HG02870 (cell line): ENCODE results near the gene POLR2A.
A peak's percentile ranks its signal among the peaks of the same experiment; 100 is the strongest.

Experiments
- ATAC-seq: cut with Tn5 transposase; IDR thresholded peaks from one replicate; pipeline ENCODE4 v1.9.1; 2021; ENCODE audit warnings: mild to moderate bottlenecking, moderate library complexity; ENCODE audit not compliant: unreplicated experiment

The POLR2A gene

GRCh38 chr17:7484067-7484918, at the start of gene POLR2A:
Gene POLR2A, plus strand, starts transcription at chr17:7484366.
- ATAC-seq, result peak; percentile 62

GRCh38 chr17:7435676-7436555, 48.2 kb upstream of the POLR2A start:
- no peak for ATAC-seq

- ATAC-seq, result no peak
Observed at GRCh38 chr17:7436556-7437368, 47.4 kb upstream of the POLR2A start.

DNA sequence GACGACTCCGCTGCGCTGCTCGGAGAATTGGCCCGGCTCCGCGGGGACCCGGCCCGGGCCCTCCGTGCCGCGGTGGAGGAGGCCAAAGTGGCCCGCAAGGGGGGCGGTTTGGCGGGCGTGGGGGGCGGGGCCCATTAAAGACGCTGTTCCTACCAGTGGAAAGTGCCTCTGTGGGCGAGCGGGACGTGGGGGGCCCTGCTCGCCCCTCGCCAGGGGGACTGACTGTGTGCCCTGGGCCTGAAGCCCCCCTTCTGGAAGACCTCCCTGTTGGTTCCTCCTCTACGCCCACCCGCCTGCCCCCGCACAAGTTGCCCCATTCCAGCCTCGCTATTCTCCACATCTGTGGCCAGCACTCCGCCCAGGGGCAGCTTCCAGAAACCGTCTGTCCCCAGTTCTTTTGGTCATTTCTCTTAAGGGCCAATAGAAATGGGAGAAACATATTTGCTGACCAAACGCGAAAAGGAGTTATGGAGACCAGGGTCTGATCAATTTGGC, 46.8 kb upstream of the POLR2A start:
- no peak for ATAC-seq

DNA sequence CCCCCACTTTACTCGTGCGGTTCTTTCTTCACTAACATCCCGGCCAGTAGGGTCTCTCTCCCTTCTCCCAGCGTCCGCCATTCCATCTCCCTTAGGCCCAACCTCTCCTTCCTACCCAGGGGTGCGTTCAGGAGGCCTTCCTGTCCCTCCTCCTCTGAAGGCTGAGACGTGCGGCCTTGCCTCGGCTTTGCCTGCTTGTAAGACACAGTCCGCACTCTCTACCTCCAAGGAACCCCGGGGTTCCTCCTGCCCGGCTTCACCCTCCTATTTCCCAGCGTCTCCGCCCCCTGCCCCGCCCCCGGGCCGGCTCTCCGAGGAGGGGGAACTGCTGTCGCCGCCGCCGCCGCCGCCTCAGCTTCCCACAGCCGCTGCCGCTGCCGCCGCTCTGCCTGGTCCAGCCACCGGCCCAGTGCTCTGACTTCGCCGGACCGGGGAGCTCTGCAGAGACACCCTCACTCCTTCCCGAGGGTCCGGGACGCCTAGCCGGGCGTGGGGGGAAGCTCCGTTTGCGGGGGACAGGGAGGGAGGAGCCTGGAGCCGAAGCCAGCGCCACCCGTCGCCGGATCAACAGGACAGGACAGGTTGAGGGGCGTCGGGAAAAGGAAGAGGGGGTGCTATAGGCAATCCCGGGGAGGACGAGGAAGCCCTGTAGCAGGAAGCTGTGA, 46.1 kb upstream of the POLR2A start:
- no peak for ATAC-seq

DNA sequence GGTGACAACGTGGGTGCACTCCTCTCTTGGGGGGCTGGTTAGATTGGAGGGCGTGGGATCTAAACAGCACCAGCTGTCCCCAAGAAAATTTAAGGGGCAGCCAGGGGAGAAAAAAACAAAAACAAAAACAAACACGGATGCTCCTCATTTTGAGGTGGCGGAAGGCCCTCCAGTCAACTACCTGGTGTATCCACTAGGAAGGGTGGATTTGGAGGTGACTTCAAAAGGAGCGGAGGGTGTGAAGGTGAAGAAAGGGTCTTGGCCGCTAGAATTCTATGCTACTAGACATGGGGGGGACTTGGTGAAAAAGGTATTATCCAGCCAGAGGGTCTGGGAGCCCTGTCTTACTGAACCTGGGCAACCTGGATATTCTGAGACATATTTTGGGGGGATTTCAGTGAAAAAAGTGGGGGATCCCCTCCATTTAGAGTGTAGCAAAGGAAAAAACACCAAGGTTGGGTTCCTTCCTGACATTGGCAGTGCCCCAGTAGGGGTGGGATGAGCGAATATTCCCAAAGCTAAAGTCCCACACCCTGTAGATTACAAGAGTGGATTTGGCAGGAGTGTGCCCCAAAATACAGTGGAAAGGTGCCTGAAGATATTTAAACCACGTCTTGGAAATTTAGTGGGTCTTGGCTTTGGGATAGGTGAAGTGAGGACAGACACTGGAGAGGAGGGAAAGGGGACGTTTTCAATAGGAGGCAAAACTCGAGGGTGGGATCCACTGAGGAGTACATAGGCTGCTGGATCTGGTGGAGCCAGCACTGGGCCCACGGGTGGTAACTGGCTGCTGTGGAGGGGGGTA, 45.3 kb upstream of the POLR2A start:
- ATAC-seq, result no peak

- no peak for ATAC-seq
Observed at GRCh38 chr17:7439462-7440112, 44.6 kb upstream of the POLR2A start, which contains the start of gene FGF11. Gene FGF11, plus strand, starts transcription at chr17:7439512. Its CDS starts 109 bp downstream, at chr17:7439621.

DNA sequence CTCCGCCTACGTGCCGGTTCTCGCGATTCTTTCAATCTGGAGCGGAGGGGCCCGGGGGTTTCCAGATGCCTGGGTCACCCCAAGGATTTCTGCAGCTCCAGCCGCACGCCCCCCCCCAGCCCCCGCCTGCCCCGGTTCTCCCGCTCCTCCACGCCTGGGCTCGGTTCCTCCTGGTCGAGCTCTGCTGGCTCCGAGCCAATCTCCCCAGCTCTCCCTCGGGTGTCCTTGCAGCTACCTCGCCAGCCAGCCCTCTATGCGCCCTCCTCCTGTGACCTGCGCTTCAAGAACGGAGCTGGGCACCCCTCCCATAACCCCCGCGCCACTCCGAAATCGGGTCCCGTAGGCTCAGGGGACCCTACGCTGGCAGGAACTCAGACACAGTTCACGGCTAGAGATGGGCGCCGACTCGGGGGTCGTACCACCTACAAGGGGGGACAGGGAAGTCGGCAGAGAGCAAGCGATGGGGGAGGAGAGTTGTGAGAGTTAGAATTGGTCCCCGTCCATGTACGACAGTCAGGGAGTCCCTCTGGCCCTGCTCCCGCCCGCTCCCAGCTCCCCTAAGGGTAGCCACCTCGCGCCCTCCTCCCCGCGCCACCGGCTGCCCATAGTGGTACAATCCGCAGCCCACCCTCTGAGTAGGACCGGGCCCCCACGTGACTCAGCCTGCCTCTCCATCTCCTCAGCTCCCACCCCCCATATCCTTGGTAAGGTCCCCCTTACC, 43.9 kb upstream of the POLR2A start:
- ATAC-seq, result no peak

DNA sequence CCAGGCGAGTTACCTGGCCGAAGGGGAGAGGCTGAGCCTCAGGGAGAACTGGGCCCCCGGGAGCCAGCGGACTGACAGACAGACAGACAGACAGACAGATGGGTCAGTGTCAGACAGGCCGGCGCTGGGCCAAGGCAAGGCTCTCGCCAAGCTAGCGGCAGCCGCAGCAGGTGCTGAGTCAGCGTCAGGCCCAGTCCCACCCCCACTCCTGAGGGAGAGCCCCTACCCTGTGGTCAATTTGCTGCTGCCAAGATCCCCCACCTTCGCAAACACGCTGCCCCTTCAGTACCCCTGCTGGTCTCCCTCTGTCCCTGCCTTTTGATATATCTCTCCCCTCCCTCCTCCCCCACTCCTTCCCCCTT, 43.4 kb upstream of the POLR2A start:
- ATAC-seq, result no peak

GRCh38 chr17:7441266-7441665, 42.9 kb upstream of the POLR2A start:
- ATAC-seq, result no peak

DNA sequence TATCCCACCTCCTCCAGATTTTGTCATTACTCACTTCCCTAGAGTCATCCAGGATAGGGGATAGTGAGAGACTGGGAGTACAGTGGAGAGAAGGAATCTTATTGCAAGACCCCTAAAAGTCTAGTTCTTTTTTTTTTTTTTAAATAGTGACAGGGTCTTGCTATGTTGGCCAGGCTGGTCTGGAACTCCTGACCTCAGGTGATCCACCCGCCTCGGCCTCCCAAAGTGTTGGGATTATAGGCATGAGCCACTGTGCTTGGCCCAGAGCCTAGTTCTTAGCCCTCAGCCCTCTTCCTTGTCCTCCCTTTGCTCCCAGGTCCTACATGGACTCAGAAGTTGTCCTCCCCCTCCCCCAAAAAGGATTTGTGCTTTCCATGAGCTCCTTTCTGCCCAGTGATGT, 42.0 kb upstream of the POLR2A start:
- ATAC-seq, result no peak

DNA sequence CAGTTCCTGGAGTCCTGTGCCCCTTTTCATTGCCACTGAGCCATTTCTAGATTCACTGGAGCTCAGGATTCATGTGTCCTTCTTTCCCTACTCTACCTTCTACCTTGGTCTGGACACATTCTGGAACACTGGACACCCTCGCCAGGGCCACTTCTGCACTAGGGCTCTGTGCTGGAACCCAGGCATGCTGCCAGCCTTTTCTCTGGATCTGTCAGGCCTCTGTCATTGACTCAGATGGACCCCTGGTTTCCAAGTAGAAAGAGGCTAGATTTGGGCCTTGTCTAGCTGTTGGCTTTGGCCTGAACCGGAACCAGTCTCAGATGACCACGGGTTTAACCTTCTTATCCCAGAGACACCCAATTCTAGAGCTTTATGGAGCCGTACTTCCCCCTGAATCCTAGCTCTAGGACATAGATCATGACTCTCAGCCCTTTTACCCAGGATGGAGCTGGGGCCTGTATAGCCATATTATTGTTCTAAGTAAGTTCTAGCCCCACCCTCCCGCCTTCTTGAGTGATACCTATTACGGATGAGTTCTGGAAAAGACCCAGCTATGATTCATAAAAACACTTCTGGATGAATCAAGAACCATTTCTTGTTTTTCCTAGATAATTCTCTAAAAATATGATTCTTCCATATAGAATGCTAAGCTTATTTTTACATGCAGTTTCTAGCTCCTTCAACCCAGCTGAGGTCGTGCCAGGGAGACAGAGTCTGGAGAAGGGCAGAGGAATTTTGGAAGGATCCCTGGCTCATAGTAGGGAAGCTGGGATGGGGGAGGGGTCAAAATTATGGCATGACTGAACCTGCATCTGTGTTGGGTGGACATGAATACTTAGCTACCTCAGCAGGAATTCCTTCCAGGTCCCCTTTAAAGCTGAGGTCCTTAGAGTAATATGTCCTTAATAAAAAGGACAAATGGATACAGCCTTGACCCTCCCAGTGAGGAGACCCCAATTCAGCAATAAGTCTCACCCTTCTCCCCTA, 40.4 kb upstream of the POLR2A start:
- ATAC-seq, result no peak

DNA sequence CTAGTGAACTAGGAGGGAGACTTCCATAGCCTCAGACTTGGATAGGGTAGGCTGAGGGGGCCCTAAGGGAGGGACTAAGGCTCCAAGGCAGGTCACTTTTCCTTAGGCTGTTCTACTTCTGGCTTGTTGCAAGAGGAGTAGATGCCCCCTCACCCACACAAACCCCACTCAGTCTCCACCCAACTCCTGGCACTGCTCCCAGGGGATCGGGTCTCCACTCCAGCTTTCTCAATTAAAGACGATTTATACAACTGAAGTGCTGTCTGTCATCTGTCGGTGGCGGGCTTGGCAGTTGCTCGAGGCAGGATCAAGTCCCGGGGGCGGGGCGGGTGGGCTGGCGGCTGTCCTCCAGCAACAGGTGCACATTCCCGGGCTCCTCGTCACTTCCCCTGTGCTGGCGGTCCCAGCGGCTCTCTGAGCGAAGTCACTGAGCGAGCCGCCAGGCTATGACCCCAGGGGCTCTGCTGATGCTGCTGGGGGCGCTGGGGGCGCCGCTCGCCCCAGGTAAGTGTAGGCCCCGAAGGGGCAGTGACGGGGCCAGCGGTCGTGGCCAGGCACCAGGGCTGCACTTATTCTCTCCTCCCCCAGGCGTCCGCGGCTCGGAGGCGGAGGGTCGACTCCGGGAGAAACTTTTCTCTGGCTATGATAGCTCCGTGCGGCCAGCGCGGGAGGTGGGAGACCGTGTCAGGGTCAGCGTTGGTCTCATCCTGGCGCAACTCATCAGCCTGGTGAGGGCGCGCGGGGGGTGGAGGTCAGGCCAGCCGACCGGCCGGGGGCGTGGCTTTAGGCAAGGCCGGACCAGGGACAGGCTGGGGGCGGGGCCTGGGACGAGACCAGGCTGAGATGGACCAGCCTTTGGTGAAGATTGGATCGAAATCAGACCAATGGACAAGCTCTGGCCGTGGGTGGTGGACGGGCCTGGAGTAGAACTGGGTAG, 39.2 kb upstream of the POLR2A start, which contains the start of gene CHRNB1:
CHRNB1 (plus strand) TSS at position 380 of the 937 bp plus-strand sequence; CDS start at position 447, 67 bp downstream.
- ATAC-seq, result no peak

GRCh38 chr17:7445619-7445968, 38.6 kb upstream of the POLR2A start:
- no peak for ATAC-seq

DNA sequence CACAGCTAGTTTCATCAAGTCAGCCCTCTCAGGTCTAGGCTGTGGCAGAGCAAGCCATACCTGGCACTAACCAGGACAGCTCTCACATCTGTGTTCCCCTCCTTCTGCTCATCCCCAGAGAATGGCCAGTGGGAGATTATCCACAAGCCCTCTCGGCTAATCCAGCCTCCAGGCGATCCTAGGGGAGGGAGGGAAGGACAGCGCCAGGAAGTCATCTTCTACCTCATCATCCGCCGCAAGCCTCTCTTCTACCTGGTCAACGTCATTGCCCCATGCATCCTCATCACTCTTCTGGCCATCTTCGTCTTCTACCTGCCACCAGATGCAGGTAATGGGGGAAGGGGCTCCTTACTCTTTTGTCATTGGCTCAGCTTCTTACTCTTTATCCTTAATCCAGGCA, 35.7 kb upstream of the POLR2A start:
- ATAC-seq, result no peak

- ATAC-seq, result no peak
Observed at GRCh38 chr17:7459961-7460545, 24.1 kb upstream of the POLR2A start.
